ENCODE results near the gene CHRNA4. TPM values are rescaled to one million over a fixed set of nuclear protein-coding genes. Genes with fewer than 3 reads are reported as not detected.

CHRNA4 gene
- total and polyA plus RNA-seq, 10 of the 15 experiments (the other 5 are each of a cell fraction or from before 2014, with no cell fraction given) = 0.04 to 0.41 (median 0.06) TPM; not detected in 5

GRCh38 chr20:63362436-63363009 is 1.4 kb upstream of the CHRNA4 start:
- POLR2A ChIA-PET = no interaction called here
- no peaks in the 10 kb centered on the region for H4K20me1 ChIP-seq (ENCODE audit: control insufficient read depth, insufficient read depth)
- intact Hi-C loops (cut with micrococcal nuclease; ENCODE audit: unreplicated experiment) (no loop called here), in situ Hi-C loops (cut with MboI) (no loop called here)
- FAIRE-seq = no peak
- no peaks in the 10 kb centered on the region for H3K79me2 ChIP-seq (ENCODE audit: control insufficient read depth, insufficient read depth, low read length)
- WGBS (ENCODE audit: insufficient coverage, insufficient replicate concordance, low lambda C conversion rate, missing lambda C conversion rate) = 36% methylated on average over 16 of the region's 16 CpGs
- no peak overlapping the region for H3K27ac ChIP-seq (ENCODE audit: control insufficient read depth, insufficient read depth)
- no peaks in the 10 kb centered on the region; a peak in 1 of 4 replicates for H3K27me3 ChIP-seq (replicated peaks in 1 of 2; ENCODE audit: control insufficient read depth in 2 of 2, insufficient read depth in 2 of 2, low read length in 1 of 2)
- H3K9me3 ChIP-seq (replicated peaks; ENCODE audit: control insufficient read depth, insufficient read depth, low read length) = no peaks in the 10 kb centered on the region
- no peak overlapping the region for H3K4me3 ChIP-seq
- no peak for TF ChIP-seq BRCA1 (IDR thresholded peaks at IDR 0.05; ENCODE audit: low read depth, low read length)
- TF ChIP-seq ZNF592 (IDR thresholded peaks at IDR 0.05) = no peak
- TF ChIP-seq STAT3 (IDR thresholded peaks at IDR 0.05; ENCODE audit: low read depth, low read length) = no peak
- TF ChIP-seq NRF1 (conservative IDR thresholded peaks at IDR 0.05; ENCODE audit: low read depth, low read length) = no peak
- TF ChIP-seq TCF7 (IDR thresholded peaks at IDR 0.05; ENCODE audit: borderline replicate concordance) = no peak
- TF ChIP-seq, protein P1, sequence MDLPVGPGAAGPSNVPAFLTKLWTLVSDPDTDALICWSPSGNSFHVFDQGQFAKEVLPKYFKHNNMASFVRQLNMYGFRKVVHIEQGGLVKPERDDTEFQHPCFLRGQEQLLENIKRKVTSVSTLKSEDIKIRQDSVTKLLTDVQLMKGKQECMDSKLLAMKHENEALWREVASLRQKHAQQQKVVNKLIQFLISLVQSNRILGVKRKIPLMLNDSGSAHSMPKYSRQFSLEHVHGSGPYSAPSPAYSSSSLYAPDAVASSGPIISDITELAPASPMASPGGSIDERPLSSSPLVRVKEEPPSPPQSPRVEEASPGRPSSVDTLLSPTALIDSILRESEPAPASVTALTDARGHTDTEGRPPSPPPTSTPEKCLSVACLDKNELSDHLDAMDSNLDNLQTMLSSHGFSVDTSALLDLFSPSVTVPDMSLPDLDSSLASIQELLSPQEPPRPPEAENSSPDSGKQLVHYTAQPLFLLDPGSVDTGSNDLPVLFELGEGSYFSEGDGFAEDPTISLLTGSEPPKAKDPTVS (IDR thresholded peaks at IDR 0.05; ENCODE audit: low read depth, low read length) = no peak
- no peak for TF ChIP-seq RAD51 (IDR thresholded peaks at IDR 0.05)
- no peak for TF ChIP-seq GATAD2B (conservative IDR thresholded peaks at IDR 0.05; ENCODE audit: low read depth)
- BruUV-seq (replicated peaks) = no TSS peak
- CTCF ChIA-PET = no interaction called here
- H2AFZ ChIP-seq (ENCODE audit: control insufficient read depth, low read depth, low read length) = no peak overlapping the region
- H3K4me1 ChIP-seq (ENCODE audit: control insufficient read depth, insufficient read depth, low read length) = no peaks in the 10 kb centered on the region
- no peak overlapping the region for H3K4me2 ChIP-seq (ENCODE audit: control insufficient read depth, insufficient read depth)
- RAD21 ChIA-PET (ENCODE audit: unreplicated experiment) = no interaction called here
- no peaks in the 10 kb centered on the region for H3K36me3 ChIP-seq (ENCODE audit: control insufficient read depth in 2 of 2, insufficient read depth in 2 of 2, low read length in 1 of 2)
- DNase-seq (ENCODE audit: low read depth, low spot score) = no peak
- no peak overlapping the region for H3K9ac ChIP-seq (ENCODE audit: control insufficient read depth, insufficient read depth, low read length)
- no peak for ATAC-seq
- SMC1A ChIA-PET (ENCODE audit: uncharacterized antibody, unreplicated experiment) = no interaction called here
